ENCODE results near the gene HCN1. TPM values are rescaled to one million over a fixed set of nuclear protein-coding genes. Genes with fewer than 3 reads are reported as not detected.

The HCN1 gene
- total and polyA plus RNA-seq, 2 of the 8 experiments (the other 6 are each of a cell fraction or from before 2014, with no cell fraction given), result 1.1 to 6.7 TPM

- TF ChIP-seq HDAC2 (IDR thresholded peaks at IDR 0.05; ENCODE audit: borderline replicate concordance in 1 of 2, low read depth in 2 of 2, low read length in 2 of 2) (no peak), HDAC6 (IDR thresholded peaks at IDR 0.05; ENCODE audit: low read depth, low read length) (no peak)
- TF ChIP-seq, protein P1, sequence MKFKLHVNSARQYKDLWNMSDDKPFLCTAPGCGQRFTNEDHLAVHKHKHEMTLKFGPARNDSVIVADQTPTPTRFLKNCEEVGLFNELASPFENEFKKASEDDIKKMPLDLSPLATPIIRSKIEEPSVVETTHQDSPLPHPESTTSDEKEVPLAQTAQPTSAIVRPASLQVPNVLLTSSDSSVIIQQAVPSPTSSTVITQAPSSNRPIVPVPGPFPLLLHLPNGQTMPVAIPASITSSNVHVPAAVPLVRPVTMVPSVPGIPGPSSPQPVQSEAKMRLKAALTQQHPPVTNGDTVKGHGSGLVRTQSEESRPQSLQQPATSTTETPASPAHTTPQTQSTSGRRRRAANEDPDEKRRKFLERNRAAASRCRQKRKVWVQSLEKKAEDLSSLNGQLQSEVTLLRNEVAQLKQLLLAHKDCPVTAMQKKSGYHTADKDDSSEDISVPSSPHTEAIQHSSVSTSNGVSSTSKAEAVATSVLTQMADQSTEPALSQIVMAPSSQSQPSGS (IDR thresholded peaks at IDR 0.05; ENCODE audit: low read length), result no peak
Observed at GRCh38 chr5:45687701-45688100, 8.5 kb downstream of the HCN1 start (continued).

Measured in H1 (cell line).